ENCODE data around the gene NISCH.
A peak's percentile ranks its signal among the peaks of the same experiment; 100 is the strongest.

The NISCH gene

DNA sequence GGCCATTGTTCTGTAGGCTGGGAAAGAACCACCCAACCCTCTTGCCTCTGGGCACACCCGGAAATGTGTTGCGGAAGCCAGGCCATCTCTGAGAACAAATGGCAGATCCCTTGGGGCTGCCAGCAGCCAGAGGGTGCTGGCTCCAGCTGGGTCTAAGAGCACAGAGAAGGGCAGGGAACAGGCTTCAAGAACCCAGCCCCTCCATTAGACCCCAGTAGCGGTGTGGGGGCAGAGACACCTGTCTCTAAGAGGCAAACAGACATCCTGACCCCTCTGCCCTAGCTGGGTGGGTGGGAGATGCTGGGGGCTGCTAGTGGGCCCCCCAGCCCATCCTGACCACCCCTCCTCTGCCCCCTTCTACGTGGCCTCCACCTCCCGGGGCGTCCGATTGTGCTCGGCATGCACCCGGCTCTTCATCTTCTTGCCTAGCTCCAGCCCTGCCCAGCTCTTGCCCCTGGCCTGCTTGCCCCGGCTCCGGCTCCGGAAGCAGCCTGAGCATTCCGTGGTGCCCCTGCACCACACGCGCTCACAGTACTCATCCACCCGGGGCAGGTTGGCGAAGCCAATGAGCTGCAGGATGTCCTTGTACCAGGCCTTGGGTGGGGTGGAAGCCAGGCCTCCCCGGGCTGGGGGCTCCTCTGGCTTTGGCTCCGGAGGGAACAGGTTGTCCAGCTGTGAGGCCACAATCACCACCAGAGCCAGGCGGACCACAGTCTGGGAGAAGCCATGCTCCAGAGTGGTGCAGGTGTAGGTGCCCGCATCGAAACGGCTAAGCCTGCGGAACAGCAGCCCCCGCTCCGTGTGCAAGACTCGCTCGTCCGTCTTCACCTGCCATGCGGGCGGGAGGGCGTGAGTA is 19.9 kb upstream of the NISCH start:
- no peak for DNase-seq

- peak in 3 of 4 experiments; percentile 35 to 55 (median 53) for DNase-seq
These were observed 18.8 kb upstream of the NISCH start for GRCh38 chr3:52436500-52437149.

DNA sequence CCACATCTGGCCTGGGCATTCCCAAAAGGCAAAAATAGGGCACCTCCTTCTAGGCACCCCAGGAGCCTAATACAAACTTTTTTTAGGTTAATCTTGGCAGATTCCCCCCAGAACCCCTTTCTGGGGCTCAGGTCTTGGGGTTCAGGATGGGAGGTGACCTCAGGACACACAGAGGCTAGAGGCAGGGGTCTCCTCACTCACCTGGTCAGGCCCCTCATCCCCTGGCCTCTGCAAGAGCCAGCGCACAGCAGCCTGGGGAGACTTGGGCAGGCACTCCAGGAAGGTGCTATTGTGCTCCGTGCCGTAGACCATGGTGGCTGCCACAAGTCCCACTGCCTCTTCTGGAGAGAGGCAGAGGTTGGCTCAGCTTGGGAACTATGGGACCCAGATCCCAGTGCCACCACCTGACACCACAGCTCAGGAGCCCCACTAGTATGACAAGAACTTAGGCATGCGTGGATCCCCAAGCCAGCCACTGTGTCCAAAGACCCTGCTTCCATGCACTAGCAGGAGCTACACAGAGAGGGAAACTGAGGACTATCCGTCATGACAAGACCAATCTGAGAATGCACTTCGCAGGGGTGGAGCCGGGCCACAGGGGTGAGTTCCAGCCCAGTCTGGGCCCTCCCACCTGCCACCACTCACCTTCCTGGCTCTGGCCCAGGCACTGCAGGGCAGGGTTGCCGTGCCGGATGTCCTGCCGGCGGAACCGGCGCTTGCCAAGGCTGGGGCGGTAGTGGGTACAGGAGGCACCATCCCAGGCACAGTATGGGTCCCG is 17.9 kb upstream of the NISCH start:
- no peak for DNase-seq

GRCh38 chr3:52438104-52438376 is 17.4 kb upstream of the NISCH start:
- no peak for DNase-seq

DNA sequence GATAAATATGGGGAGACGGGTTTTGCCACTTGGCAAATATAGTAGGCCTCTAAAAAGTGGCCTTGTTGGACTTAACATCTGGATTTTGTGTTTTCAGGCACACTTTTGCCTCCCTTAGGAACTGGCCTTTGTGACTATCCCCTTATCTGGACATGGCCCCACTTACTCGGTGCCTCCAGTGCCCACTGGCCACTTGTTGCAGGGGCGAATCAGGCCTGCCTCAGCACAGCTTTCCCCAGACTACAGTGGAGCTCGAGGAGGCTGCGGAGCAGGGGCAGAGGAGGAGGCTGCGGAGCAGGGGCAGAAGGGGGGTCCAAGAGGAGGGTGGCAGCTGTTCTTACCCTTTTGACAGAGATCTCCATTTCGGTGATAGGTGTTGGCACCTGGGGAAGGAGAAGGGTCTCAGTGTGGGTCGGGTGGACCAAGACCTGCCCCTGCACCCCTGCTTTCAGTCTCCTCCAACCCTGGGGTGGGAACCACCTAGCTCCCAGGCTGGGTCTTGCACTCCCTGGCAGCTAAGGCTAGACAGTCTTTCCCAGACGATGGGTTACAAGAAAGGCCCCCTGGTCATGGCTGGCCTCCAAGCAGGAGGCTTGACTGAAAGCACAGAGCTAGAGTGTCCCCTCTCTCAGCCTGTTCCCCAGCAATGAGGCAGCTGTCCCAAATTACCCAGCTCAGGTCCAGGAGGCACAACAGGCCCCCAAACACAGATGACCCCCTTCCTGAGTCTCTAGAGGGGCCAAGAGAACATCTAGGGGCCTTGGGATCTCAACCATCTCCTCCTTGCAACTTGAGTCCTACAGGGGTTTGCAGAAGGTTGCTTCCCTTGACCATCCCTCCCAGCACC is 16.6 kb upstream of the NISCH start:
- no peak for DNase-seq

DNA sequence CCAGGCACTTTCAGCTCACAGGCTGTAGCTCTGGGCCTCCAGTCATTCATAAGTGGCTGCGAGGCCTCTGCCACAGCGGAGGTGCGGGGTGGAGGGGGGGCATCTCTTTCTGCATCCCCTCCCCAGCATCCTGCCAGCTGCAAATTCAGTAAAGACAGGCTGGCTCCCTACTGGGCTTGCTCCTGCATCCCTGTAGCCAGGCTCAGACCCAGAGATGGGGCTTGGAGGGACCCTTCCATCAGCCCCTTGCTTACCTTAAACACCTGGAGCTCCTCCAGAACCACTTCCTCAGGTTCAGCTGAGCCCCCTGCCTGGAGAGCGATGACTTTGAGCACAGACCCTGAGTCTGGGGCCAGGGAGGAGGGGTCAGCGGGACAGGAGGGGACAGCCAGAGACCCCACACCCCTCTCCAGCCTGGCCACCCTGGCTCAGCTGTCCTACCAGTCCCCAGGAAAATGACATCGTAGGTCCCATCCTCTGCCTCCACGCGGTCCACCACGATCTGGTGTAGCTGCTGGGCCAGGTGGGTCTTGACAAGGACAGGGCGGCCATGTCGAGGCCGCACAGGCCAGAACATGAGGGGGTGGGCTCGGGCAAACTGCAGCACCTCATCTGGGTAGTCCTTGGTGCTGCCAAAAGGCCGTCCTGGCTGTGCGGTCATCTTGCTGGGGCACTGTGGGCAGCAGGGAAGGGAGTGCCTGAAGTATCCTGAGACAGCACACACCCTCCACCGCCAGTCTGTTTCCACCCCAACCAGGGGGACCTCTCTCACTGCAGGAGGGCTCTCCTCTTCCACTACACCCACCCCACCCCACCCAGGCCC is 15.8 kb upstream of the NISCH start:
- DNase-seq = no peak

DNA sequence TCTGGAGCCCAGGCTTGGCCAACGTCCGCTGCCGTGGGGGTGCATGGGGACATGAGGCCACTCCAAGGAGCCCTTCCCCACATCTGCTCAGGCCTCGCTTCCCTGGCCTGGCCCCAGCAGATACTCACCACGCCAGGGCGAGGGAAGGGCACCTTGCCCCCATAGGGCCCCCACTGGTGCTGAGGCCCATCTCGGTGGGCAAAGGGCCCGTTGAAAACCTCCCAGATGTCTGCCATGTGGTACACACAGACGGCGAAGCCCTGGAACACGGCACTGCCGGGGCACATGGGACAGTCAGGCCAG is 15.2 kb upstream of the NISCH start:
- DNase-seq = no peak

- no peak for DNase-seq
These were observed 14.7 kb upstream of the NISCH start for GRCh38 chr3:52440671-52441070.

GRCh38 chr3:52441091-52441771 is 14.2 kb upstream of the NISCH start:
- no peak for DNase-seq

- no peak for DNase-seq
These were observed 13.6 kb upstream of the NISCH start for GRCh38 chr3:52441772-52442332.

- no peak for DNase-seq
These were observed 12.8 kb upstream of the NISCH start for GRCh38 chr3:52442409-52443267.

DNA sequence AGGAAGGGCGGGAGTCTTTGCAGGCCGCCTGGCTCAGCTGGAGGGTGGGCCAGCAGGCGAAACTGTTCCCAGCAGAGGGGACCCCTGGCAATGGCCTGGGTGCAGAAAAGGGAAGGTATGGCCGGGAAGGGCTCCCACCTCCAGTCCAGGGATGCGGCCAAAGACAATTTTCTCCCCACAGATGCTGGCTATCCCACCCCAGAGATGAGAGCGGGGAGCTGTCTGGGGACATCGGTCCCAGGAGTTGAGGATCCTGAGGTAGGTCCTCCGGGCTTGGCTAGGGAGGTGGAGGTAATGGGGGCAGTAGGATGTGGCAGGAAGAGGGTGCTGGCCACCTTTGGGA is 12.2 kb upstream of the NISCH start:
- no peak for DNase-seq

DNA sequence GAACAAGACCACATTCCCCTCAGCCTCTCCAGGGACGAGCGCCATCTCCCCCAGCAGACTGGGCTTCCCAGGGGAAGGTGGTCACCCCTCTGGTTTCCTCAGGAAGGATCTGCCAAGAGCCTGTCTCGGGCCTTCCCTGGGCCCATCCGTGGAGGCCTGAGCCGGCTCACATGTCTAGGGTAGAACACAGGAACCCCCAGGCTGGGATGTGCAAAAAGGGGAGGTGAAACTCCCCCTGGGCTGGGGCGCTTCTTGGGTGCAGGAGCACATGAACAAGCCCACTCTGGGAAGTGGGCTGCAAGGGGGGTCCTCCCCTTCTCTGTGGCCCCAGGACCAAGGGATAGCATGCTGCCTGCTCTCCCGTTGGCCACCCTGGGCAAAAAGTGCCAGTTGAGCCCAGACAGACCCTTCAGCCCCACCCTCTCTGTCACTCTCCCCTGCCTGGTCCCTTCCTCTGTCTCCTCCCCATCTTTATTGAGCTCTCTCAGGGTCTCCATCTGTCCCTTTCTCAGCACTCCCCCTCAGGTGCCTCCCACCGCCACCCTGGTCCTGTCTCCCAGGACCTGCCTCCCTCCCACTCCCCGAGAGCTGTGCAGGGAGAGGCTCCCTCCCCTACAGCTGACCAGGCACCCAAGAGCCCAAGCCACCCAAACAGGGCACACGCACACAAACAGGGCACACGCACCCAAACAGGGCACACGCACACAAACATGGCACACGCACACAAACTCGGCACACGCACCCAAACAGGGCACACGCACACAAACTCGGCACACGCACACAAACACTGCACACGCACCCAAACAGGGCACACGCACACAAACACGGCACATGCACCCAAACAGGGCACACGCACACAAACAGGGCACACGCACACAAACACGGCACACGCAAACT is 11.4 kb upstream of the NISCH start:
- no peak for DNase-seq

GRCh38 chr3:52444860-52445793 is 10.3 kb upstream of the NISCH start, which contains the start of gene SEMA3G:
Gene SEMA3G, minus strand, starts transcription at chr3:52445103. Its CDS starts 76 bp downstream, at chr3:52445027.
- peak; percentile 82 to 92 (median 90) for DNase-seq

GRCh38 chr3:52446042-52446441 is 9.4 kb upstream of the NISCH start:
- DNase-seq = no peak

DNA sequence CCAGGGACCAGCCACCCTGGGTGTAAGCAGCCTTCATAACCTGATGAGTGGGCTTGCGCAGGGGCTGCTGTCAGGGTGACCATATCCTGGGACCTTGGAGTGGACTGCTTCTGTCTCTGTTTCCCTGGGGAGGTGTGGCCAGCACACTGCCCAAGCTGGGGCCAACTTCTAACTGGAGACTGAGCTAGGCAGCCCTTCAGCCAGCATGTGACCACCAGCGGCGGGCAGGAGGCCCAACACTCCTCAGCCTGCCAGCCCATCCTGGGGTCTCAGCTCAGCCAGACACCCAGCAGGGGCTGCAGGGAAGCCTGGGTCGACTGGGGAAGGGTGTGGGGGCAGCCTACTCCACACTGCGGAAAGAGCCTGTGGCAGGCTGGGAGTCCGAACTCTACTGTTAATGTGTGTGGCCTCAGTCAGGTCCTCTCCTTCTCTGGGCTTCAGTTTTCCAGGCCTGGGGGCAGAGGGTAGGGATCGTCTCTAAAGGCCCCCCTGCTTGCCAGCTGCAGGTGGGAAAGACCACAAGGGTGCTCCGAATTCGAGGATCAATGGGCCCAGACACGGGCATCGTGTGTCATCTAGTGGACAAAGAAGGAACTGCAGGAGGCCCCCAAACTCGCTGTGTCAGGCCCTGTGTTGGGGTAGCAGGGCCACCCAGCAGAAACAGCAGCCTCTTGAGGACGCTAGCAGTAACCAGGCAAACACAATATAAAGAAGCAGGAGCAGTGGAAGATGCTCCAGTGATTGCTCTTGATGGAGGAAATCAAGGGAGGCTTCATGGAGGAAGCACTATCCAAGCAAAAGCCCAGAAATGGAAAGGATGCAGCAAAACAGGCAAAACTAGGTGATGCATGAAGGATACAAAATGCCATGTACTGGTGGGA is 8.5 kb upstream of the NISCH start:
- peak; percentile 74 to 89 (median 84) for DNase-seq

Data from suppressor macrophage (primary cell).